GM13976 (cell line): ENCODE measurements around the gene RARB.

Experiments used
- DNase-seq: peaks from one replicate; pipeline ENCODE4 v3.0.0; 2012; ENCODE audit warnings: low spot score
- CTCF ChIP-seq: IDR thresholded peaks from 2 replicates; pipeline ENCODE4 v1.5.1; 2012; ENCODE audit warnings: borderline replicate concordance, mild to moderate bottlenecking; ENCODE audit not compliant: insufficient read depth; ENCODE audit errors: extremely low read depth, missing control alignments, control extremely low read depth
- in situ Hi-C: fragments of 300-500 bp; cut with MboI; formaldehyde crosslinking; loops from one replicate; pipeline ENCODE4 v1.12.0; 2022; ENCODE audit warnings: low sequenced_read_pairs, mixed read lengths, inconsistent platforms; ENCODE audit not compliant: unreplicated experiment

The RARB gene

GRCh38 chr3:25404569-25404968 is 23.5 kb upstream of the RARB start:
- no peak for TF ChIP-seq CTCF
- DNase-seq = no peak
- in situ Hi-C loops = no loop called here

- in situ Hi-C loops = no loop called here
- TF ChIP-seq CTCF = no peak
- no peak for DNase-seq
Measured at GRCh38 chr3:25405335-25405734, 22.7 kb upstream of the RARB start.

GRCh38 chr3:25410703-25411102 is 17.4 kb upstream of the RARB start:
- no peak for DNase-seq
- in situ Hi-C loops = no loop called here
- no peak for TF ChIP-seq CTCF

- no peak for TF ChIP-seq CTCF
- DNase-seq = no peak
Measured at GRCh38 chr3:25412269-25412668, 15.8 kb upstream of the RARB start.

GRCh38 chr3:25416176-25416575 is 11.9 kb upstream of the RARB start:
- TF ChIP-seq CTCF = no peak
- DNase-seq = no peak
- in situ Hi-C loops = no loop called here

More at GRCh38 chr3:25412269-25412668, 15.8 kb upstream of the RARB start:
- in situ Hi-C loops = no loop called here

GRCh38 chr3:25418596-25418995 is 9.5 kb upstream of the RARB start:
- no peak for TF ChIP-seq CTCF
- in situ Hi-C loops = no loop called here
- DNase-seq = no peak

- TF ChIP-seq CTCF = no peak
- in situ Hi-C loops = no loop called here
- DNase-seq = no peak
Measured at GRCh38 chr3:25419251-25419650, 8.8 kb upstream of the RARB start.
